Liver (tissue), 9 donors: ENCODE data around the gene WDR76. TPM values are rescaled to one million over a fixed set of nuclear protein-coding genes. Genes with fewer than 3 reads are reported as not detected.

Experiments
- DNase-seq: peaks from one replicate; pipeline ENCODE4 v3.0.0-alpha.2; 2017; ENCODE audit warnings: low spot score
- H3K27ac ChIP-seq, 2 donors: one replicate each; pipeline ENCODE4 v1.7.0; 2013; ENCODE audit warnings: inconsistent platforms in 2 of 2, low read length in 2 of 2, control low read depth in 1 of 2, low read depth in 1 of 2, mild to moderate bottlenecking in 1 of 2
- H3K27me3 ChIP-seq, 4 donors: one replicate each; pipeline versions ENCODE4 v1.6.1 to v1.7.0; 2013; ENCODE audit warnings: low read length in 3 of 4, inconsistent platforms in 1 of 4, mild to moderate bottlenecking in 1 of 4, moderate library complexity in 1 of 4; ENCODE audit not compliant: control insufficient read depth in 4 of 4, insufficient read depth in 4 of 4
- H3K36me3 ChIP-seq, 4 donors: one replicate each; pipeline versions ENCODE4 v1.6.1 to v1.7.0; 2013; ENCODE audit warnings: low read length in 3 of 4, mild to moderate bottlenecking in 3 of 4, low read depth in 1 of 4, moderate library complexity in 1 of 4; ENCODE audit not compliant: control insufficient read depth in 4 of 4, insufficient read depth in 3 of 4
- H3K4me1 ChIP-seq, 4 donors: one replicate each; pipeline versions ENCODE4 v1.6.1 to v1.7.0; 2013; ENCODE audit warnings: low read length in 3 of 4, mild to moderate bottlenecking in 3 of 4, moderate library complexity in 1 of 4; ENCODE audit not compliant: control insufficient read depth in 4 of 4, insufficient read depth in 4 of 4
- H3K4me3 ChIP-seq, 3 donors: one replicate each; pipeline versions ENCODE4 v1.6.1 to v1.7.0; 2013; ENCODE audit warnings: low read length in 3 of 3, control low read depth in 1 of 3, low read depth in 1 of 3, mild to moderate bottlenecking in 1 of 3
- H3K9ac ChIP-seq, 2 donors: one replicate each; pipeline ENCODE4 v1.7.0; 2013; ENCODE audit warnings: low read length in 2 of 2, mild to moderate bottlenecking in 2 of 2, moderate library complexity in 2 of 2, control low read depth in 1 of 2, low read depth in 1 of 2
- H3K9me3 ChIP-seq, 4 donors: one replicate each; pipeline versions ENCODE4 v1.6.1 to v1.7.0; 2013; ENCODE audit warnings: low read length in 3 of 4; ENCODE audit not compliant: control insufficient read depth in 4 of 4
- EGR1 ChIP-seq, 2 donors: IDR thresholded peaks; 2 replicates each; pipeline ENCODE4 v1.6.1; 2016 to 2018; ENCODE audit warnings: antibody characterized with exemption in 2 of 2, low read depth in 2 of 2
- HNF4A ChIP-seq, 2 donors: conservative IDR thresholded peaks; 2 replicates each; pipeline ENCODE4 v1.6.1; 2016; ENCODE audit warnings: antibody characterized with exemption in 2 of 2, mild to moderate bottlenecking in 2 of 2
- JUND ChIP-seq, 2 donors: IDR thresholded peaks; 2 replicates each; pipeline ENCODE4 v1.6.1; 2016; ENCODE audit warnings: antibody characterized with exemption in 2 of 2
- NR2F2 ChIP-seq: IDR thresholded peaks from 2 replicates; pipeline ENCODE4 v1.6.1; 2016; ENCODE audit warnings: antibody characterized with exemption
- RXRA ChIP-seq, 2 donors: IDR thresholded peaks; 2 replicates each; pipeline ENCODE4 v1.6.1; 2017 to 2018; ENCODE audit warnings: antibody characterized with exemption in 2 of 2, mild to moderate bottlenecking in 1 of 2
- YY1 ChIP-seq: IDR thresholded peaks from 2 replicates; pipeline ENCODE4 v1.6.1; 2016; ENCODE audit warnings: antibody characterized with exemption, mild to moderate bottlenecking
- WGBS: extraction: QIAGEN DNeasy Blood & Tissue Kit; methylation state at CpG from one replicate; pipeline ENCODE4 v1.1.7; 2013; 5-methylcytosine and 5-hydroxymethylcytosine counted together
- polyA plus RNA-seq, 2 donors: library from polyadenylated mRNA; stranded (reverse) in 1 of 2; unstranded in 1 of 2; fragments of 200-250 nt in 1 of 2; fragments of >200 nt in 1 of 2; fragmentation: Nextera tagmentation in 1 of 2; extraction: Ambion mirVana in 1 of 2; gene quantifications; one replicate each; pipeline versions ENCODE4 v1.2.1 to v1.2.3, GENCODE V29; 2013 to 2015
- total RNA-seq, 2 donors: library from RNA; depleted of rRNA; stranded (reverse); fragments of >200 nt; gene quantifications; one replicate each; pipeline ENCODE4 v1.2.3, GENCODE V29; 2014
- TF ChIP-seq, protein P1 (sequence below): IDR thresholded peaks from 2 replicates; pipeline ENCODE4 v1.6.1; 2016; ENCODE audit warnings: antibody characterized with exemption, mild to moderate bottlenecking
- TF ChIP-seq, protein P2 (sequence below): IDR thresholded peaks from 2 replicates; pipeline ENCODE4 v1.6.1; 2016; ENCODE audit warnings: antibody characterized with exemption
- TF ChIP-seq, protein P3 (sequence below): fragments of 150-350 bp; IDR thresholded peaks from 2 replicates; pipeline ENCODE4 v1.5.1; 2017; ENCODE audit warnings: improper control_type of control experiment, low read depth, low read length; ENCODE audit not compliant: missing input control
- donor health status: healthy.
- donor health status: healthy.
- donor health status: healthy.
- donor health status: healthy.
- donor health status: healthy.

Gene WDR76
- total and polyA plus RNA-seq, 4 donors, result 0.44 to 17.4 (median 0.81) TPM

DNA sequence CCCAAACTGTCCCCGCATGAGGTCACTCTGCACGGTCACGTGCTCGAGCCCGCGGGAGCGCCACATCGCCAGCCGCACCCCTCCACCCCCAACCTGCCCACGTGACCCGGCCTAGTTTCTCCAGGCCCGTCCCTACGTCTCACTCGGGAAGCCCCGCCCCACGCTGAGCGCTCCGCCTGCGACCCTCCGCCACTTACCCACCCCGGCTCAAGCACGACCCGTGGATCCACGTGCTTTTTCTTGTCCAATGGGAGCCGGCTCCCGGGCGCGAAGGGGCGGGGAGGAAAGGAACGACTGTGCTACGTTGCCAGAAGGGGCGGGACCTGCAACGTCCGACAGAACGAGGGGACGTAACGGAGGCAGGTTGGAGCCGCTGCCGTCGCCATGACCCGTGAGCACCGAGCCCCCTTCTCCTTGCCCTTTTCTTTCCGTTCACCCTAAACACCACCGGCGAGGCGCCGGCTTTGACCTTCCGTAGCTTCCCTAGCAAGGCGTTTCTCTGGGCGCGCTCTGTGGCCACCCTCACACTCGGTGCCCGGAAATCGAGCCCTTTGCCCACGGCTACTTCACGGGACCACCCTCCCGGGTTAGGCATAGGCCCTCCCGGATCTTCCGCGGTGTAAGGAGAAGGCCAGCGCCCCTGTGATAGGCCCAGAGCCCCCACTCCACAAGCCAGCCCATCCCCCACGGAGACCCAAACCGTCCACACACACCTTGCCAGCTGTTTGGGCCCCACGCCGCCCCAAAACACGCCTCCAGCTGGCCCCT lies 34.6 kb upstream of the WDR76 start, which contains the start of gene SERF2 (continued):
- TF ChIP-seq, protein P1, sequence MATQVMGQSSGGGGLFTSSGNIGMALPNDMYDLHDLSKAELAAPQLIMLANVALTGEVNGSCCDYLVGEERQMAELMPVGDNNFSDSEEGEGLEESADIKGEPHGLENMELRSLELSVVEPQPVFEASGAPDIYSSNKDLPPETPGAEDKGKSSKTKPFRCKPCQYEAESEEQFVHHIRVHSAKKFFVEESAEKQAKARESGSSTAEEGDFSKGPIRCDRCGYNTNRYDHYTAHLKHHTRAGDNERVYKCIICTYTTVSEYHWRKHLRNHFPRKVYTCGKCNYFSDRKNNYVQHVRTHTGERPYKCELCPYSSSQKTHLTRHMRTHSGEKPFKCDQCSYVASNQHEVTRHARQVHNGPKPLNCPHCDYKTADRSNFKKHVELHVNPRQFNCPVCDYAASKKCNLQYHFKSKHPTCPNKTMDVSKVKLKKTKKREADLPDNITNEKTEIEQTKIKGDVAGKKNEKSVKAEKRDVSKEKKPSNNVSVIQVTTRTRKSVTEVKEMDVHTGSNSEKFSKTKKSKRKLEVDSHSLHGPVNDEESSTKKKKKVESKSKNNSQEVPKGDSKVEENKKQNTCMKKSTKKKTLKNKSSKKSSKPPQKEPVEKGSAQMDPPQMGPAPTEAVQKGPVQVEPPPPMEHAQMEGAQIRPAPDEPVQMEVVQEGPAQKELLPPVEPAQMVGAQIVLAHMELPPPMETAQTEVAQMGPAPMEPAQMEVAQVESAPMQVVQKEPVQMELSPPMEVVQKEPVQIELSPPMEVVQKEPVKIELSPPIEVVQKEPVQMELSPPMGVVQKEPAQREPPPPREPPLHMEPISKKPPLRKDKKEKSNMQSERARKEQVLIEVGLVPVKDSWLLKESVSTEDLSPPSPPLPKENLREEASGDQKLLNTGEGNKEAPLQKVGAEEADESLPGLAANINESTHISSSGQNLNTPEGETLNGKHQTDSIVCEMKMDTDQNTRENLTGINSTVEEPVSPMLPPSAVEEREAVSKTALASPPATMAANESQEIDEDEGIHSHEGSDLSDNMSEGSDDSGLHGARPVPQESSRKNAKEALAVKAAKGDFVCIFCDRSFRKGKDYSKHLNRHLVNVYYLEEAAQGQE, result peak; percentile 92
- TF ChIP-seq, protein P2, sequence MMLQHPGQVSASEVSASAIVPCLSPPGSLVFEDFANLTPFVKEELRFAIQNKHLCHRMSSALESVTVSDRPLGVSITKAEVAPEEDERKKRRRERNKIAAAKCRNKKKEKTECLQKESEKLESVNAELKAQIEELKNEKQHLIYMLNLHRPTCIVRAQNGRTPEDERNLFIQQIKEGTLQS, result no peak
- TF ChIP-seq YY1 (peak; percentile 88), JUND (IDR thresholded peaks at IDR 0.05) (peak in 1 of 2 donors; percentile 83)

DNA sequence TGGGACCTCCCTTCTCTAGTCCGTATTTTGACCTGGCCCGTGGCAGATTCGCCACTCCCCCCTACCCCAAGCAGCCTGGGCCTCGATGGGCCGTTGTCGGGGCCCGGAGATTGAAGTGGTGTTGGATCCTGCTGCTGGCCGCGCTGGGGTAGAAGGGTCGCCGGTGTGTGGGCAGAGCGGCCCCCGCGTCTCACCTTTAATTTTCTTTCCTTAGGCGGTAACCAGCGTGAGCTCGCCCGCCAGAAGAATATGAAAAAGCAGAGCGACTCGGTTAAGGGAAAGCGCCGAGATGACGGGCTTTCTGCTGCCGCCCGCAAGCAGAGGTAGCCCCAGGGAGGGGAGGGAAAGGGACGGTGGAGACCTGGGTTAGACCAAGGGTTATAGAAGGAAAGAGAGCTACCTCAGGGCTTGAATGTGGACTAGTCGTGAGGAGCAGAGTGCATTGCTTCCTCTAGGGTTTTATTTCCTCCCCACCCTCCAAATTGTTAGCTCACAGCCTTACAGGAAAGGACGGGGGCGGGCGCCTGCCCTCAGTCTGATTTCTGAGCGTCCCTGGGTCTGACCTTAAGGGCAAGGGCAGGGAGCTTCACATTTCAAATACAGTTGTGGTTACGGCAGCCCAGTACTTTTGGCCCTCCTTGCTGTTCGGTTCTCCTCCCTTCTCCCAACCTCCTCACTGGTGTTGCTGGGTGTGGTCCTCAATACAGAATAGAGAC lies 33.9 kb upstream of the WDR76 start:
- H3K27me3 ChIP-seq, result no peaks in the 10 kb centered on the region
- H3K4me1 ChIP-seq, result peaks cover 3 to 18% (median 12%) of the 10 kb centered on the region in 4 donors
- H3K27ac ChIP-seq, result peak overlapping the region; percentile 96 to 98
- H3K36me3 ChIP-seq, result peaks cover 0 to 22% (median 16%) of the 10 kb centered on the region in 4 donors
- TF ChIP-seq RXRA (IDR thresholded peaks at IDR 0.05), result peak in 1 of 2 donors; percentile 46
- no peak for TF ChIP-seq NR2F2
- peak in 1 of 2 donors; percentile 62 for TF ChIP-seq HNF4A (conservative IDR thresholded peaks at IDR 0.05)
- TF ChIP-seq, protein P1, result no peak
- TF ChIP-seq YY1, result no peak
- TF ChIP-seq, protein P3, sequence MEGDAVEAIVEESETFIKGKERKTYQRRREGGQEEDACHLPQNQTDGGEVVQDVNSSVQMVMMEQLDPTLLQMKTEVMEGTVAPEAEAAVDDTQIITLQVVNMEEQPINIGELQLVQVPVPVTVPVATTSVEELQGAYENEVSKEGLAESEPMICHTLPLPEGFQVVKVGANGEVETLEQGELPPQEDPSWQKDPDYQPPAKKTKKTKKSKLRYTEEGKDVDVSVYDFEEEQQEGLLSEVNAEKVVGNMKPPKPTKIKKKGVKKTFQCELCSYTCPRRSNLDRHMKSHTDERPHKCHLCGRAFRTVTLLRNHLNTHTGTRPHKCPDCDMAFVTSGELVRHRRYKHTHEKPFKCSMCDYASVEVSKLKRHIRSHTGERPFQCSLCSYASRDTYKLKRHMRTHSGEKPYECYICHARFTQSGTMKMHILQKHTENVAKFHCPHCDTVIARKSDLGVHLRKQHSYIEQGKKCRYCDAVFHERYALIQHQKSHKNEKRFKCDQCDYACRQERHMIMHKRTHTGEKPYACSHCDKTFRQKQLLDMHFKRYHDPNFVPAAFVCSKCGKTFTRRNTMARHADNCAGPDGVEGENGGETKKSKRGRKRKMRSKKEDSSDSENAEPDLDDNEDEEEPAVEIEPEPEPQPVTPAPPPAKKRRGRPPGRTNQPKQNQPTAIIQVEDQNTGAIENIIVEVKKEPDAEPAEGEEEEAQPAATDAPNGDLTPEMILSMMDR, result peak; percentile 15
- TF ChIP-seq EGR1 (IDR thresholded peaks at IDR 0.05; ENCODE audit: low read depth in 2 of 2), result peak in 1 of 2 donors; percentile 56
- DNase-seq, result peak; percentile 64
- peak overlapping the region; percentile 72 to 96 (median 93) for H3K4me3 ChIP-seq
- WGBS, result 2% methylated on average over 33 of the region's 33 CpGs
- peak overlapping the region; percentile 89 to 93 for H3K9ac ChIP-seq
- H3K9me3 ChIP-seq, result no peaks in the 10 kb centered on the region
